ENCODE results near the gene ADAMTS6. TPM values are rescaled to one million over a fixed set of nuclear protein-coding genes. Genes with fewer than 3 reads are reported as not detected.

ADAMTS6 gene
- polyA plus RNA-seq, 1 experiment, result 28.0 TPM

DNA sequence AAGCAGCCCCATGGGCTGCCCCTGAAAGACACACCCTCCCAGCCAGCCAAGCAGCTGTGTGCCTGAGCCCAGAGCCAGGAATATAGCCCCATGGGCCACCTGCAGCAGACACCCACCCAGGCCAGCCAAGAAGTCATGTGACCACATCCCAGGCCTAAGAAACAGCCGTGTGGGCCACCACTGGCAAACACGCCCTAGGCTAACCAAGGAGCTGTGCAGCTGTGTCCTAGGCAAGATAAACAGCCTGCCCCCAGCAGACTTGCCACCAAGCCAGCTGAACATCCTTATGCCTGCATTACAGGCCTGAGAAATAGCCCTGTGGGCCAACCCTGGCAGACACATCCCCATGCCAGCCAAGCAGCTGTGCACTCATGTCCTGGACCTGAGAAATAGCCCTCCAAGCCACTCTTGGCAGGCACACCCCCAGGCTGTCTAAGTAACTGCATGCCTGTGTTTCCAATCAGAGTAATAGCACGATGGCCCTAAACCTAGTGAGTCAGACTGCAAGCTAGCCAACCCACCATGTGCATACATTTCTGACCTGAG, 143.0 kb downstream of the ADAMTS6 start:
- POLR2A ChIA-PET, result no interaction called here
- DNase-seq (ENCODE audit: low read depth), result no peak
- TF ChIP-seq, protein P1, sequence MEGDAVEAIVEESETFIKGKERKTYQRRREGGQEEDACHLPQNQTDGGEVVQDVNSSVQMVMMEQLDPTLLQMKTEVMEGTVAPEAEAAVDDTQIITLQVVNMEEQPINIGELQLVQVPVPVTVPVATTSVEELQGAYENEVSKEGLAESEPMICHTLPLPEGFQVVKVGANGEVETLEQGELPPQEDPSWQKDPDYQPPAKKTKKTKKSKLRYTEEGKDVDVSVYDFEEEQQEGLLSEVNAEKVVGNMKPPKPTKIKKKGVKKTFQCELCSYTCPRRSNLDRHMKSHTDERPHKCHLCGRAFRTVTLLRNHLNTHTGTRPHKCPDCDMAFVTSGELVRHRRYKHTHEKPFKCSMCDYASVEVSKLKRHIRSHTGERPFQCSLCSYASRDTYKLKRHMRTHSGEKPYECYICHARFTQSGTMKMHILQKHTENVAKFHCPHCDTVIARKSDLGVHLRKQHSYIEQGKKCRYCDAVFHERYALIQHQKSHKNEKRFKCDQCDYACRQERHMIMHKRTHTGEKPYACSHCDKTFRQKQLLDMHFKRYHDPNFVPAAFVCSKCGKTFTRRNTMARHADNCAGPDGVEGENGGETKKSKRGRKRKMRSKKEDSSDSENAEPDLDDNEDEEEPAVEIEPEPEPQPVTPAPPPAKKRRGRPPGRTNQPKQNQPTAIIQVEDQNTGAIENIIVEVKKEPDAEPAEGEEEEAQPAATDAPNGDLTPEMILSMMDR (IDR thresholded peaks at IDR 0.05; ENCODE audit: insufficient read depth, low read depth, low read length), result no peak

DNA sequence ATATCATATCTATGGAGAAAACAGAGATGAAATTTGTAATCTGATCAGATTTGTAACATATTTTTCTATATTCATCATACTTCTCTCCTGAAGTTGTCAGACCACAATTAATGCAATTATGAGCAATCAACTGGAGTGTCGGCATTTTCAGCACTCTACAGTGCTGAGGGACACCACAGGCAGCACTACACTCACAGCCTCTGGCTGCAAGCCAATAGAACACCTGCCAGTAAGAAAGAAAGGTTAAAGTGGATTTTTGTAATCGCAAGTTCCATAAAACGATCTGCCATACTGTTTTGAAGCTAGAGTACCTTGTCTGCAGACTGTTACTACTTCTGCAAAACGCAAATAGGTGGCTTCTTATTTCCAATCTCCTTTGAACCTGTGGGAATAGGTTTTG, 147.6 kb downstream of the ADAMTS6 start:
- Histone ChIP-seq H3K27me3 (ENCODE audit: control insufficient read depth, insufficient read depth, low read length) (no peaks in the 10 kb centered on the region), H3K4me3 (ENCODE audit: low read depth, low read length) (no peak overlapping the region), H3K36me3 (ENCODE audit: control insufficient read depth, insufficient read depth, low read length) (peaks cover 1% of the 10 kb centered on the region; the same call in 1 of the 2 replicates)
- CTCF ChIA-PET, result no interaction called here
- DNase-seq (ENCODE audit: low read depth), result no peak
- POLR2A ChIA-PET, result no interaction called here
- TF ChIP-seq, protein P1 (IDR thresholded peaks at IDR 0.05; ENCODE audit: insufficient read depth, low read depth, low read length), result no peak

More for the DNA sequence above, 143.0 kb downstream of the ADAMTS6 start:
- Histone ChIP-seq H3K4me3 (ENCODE audit: low read depth, low read length) (no peak overlapping the region), H3K27me3 (ENCODE audit: control insufficient read depth, insufficient read depth, low read length) (no peaks in the 10 kb centered on the region), H3K36me3 (ENCODE audit: control insufficient read depth, insufficient read depth, low read length) (peaks cover 1% of the 10 kb centered on the region; the same call in 1 of the 2 replicates)
- CTCF ChIA-PET, result no interaction called here

DNA sequence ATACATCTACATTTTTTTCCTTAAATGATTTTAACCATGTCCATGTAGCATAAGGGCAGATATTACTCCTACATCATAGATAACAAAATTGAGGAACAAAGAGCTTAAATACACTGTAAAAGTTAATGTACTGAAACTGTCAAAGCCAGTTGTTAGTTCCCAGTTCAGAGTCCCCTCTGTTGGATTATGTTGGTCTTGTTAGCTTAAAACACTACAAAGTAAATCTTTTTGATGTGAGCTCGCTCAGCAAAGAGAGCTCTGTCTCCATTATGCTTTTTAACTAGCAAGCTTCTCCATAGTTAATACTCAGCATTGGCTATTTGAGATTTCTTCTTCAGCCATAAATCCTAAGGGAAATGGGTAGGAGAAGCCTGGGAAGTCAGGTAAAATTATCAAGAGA, 149.1 kb downstream of the ADAMTS6 start:
- no peaks in the 10 kb centered on the region for H3K27me3 ChIP-seq (ENCODE audit: control insufficient read depth, insufficient read depth, low read length)
- no peaks in the 10 kb centered on the region for H3K36me3 ChIP-seq (ENCODE audit: control insufficient read depth, insufficient read depth, low read length)
- POLR2A ChIA-PET, result interaction anchor here (0.6 kb wide), 1 partner anchor 521 kb away, joined by 4 read pairs; no protein-coding TSS in a partner anchor
- TF ChIP-seq, protein P1 (IDR thresholded peaks at IDR 0.05; ENCODE audit: insufficient read depth, low read depth, low read length), result no peak
- no peak for DNase-seq (ENCODE audit: low read depth)
- CTCF ChIA-PET, result no interaction called here
- H3K4me3 ChIP-seq (ENCODE audit: low read depth, low read length), result no peak overlapping the region

DNA sequence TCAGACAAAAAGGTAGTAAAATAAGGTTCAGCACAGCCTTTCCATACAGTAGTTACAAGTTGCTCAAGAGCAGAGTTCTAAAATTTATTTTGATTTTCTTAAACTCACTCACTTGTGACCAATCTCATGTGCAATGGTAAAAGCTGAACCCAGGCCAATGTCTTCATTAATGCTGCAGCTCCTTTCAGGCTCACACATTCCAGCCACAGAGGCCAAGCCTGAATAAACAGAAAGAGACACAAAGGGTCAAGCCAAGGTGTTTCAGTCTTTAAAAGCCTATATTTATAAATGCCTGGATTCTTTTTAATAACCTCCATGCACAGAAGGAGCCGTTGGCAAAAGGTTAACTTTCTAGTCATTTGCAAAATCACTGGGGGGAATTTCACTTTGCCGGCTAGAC, 152.5 kb downstream of the ADAMTS6 start:
- no peaks in the 10 kb centered on the region for H3K36me3 ChIP-seq (ENCODE audit: control insufficient read depth, insufficient read depth, low read length)
- ChIA-PET POLR2A (interaction anchor here (0.6 kb wide), 1 partner anchor 38 kb away, joined by 4 read pairs; no protein-coding TSS in a partner anchor), CTCF (no interaction called here)
- H3K27me3 ChIP-seq (ENCODE audit: control insufficient read depth, insufficient read depth, low read length), result no peaks in the 10 kb centered on the region
- no peak overlapping the region for H3K4me3 ChIP-seq (ENCODE audit: low read depth, low read length)
- TF ChIP-seq, protein P1 (IDR thresholded peaks at IDR 0.05; ENCODE audit: insufficient read depth, low read depth, low read length), result no peak
- no peak for DNase-seq (ENCODE audit: low read depth)

DNA sequence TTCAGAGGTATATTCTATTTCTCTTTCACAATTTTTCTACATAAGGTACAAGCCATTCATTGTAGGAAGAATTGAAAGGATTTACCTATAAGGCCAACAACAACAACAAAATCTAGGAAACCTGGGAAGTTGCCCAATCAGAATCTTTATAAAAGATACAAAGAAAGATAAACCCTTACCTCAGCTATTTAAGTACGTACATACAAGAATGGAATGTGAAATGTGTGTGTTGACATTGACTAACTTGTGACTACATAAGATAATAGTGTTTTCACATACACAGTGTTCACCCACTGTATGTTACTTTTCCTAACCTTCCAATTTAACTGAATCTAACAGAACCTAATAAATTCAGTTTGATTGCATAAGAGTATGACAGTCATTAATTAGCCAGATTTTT, 154.1 kb downstream of the ADAMTS6 start:
- ChIA-PET POLR2A (no interaction called here), CTCF (no interaction called here)
- no peak for DNase-seq (ENCODE audit: low read depth)
- H3K36me3 ChIP-seq (ENCODE audit: control insufficient read depth, insufficient read depth, low read length), result no peaks in the 10 kb centered on the region
- H3K4me3 ChIP-seq (ENCODE audit: low read depth, low read length), result no peak overlapping the region
- no peaks in the 10 kb centered on the region for H3K27me3 ChIP-seq (ENCODE audit: control insufficient read depth, insufficient read depth, low read length)
- TF ChIP-seq, protein P1 (IDR thresholded peaks at IDR 0.05; ENCODE audit: insufficient read depth, low read depth, low read length), result no peak

All from BJ (cell line).